ENCODE measurements around the gene ACOX1. TPM values are rescaled to one million over a fixed set of nuclear protein-coding genes. Genes with fewer than 3 reads are reported as not detected.

Gene ACOX1
- total and polyA plus RNA-seq, 9 donors, result 10.6 to 53.0 (median 39.4) TPM

GRCh38 chr17:75895370-75896155 lies 83.4 kb downstream of the ACOX1 start:
- H3K4me3 ChIP-seq, result peak overlapping the region; percentile 63
- TF ChIP-seq POLR2A (IDR thresholded peaks at IDR 0.05) (no peak), EP300 (IDR thresholded peaks at IDR 0.05) (no peak), CTCF (IDR thresholded peaks at IDR 0.05) (peak in 2 of 3 donors; percentile 18 to 29)
- intact Hi-C loops (cut with DNase I), result loop anchor here in 1 of 4 donors (5.0 kb wide), 1 partner anchor 38 kb away; the partner anchor contains the start of gene WBP2
- DNase-seq, result peak in 2 of 5 donors; percentile 38 to 46
- no peaks in the 10 kb centered on the region for H3K9me3 ChIP-seq
- H3K27me3 ChIP-seq, result no peaks in the 10 kb centered on the region
- no peaks in the 10 kb centered on the region for H3K36me3 ChIP-seq
- WGBS, 3 donors, result 20 to 24% (median 22%) methylated on average over 28 of the region's 28 CpGs
- H3K4me1 ChIP-seq (ENCODE audit: insufficient read depth), result peaks cover 8% of the 10 kb centered on the region
- H3K27ac ChIP-seq, result peak overlapping the region; percentile 85 to 95

GRCh38 chr17:75894049-75894733 lies 84.8 kb downstream of the ACOX1 start:
- intact Hi-C loops (cut with DNase I), result no loop called here
- no peak overlapping the region for H3K4me3 ChIP-seq
- TF ChIP-seq POLR2A (IDR thresholded peaks at IDR 0.05) (no peak), CTCF (IDR thresholded peaks at IDR 0.05) (no peak), EP300 (IDR thresholded peaks at IDR 0.05) (no peak)
- H3K27ac ChIP-seq, result no peak overlapping the region
- peaks cover 8% of the 10 kb centered on the region for H3K4me1 ChIP-seq (ENCODE audit: insufficient read depth)
- H3K27me3 ChIP-seq, result no peaks in the 10 kb centered on the region
- peak in 1 of 5 donors; percentile 34 for DNase-seq
- 61 to 75% (median 74%) methylated on average over 22 of the region's 22 CpGs for WGBS, 3 donors
- no peaks in the 10 kb centered on the region for H3K9me3 ChIP-seq
- no peaks in the 10 kb centered on the region for H3K36me3 ChIP-seq

- intact Hi-C loops (cut with DNase I), result no loop called here
- WGBS, 3 donors, result 88 to 91% (median 89%) methylated on average over 18 of the region's 18 CpGs
- Histone ChIP-seq H3K27me3 (no peaks in the 10 kb centered on the region), H3K36me3 (no peaks in the 10 kb centered on the region), H3K9me3 (no peaks in the 10 kb centered on the region), H3K4me3 (no peak overlapping the region), H3K4me1 (ENCODE audit: insufficient read depth) (peaks cover 8% of the 10 kb centered on the region), H3K27ac (no peak overlapping the region)
- TF ChIP-seq POLR2A (IDR thresholded peaks at IDR 0.05) (no peak), CTCF (IDR thresholded peaks at IDR 0.05) (no peak), EP300 (IDR thresholded peaks at IDR 0.05) (no peak)
- DNase-seq, result peak in 1 of 5 donors; percentile 16
Observed at GRCh38 chr17:75893305-75894048, 85.5 kb downstream of the ACOX1 start.

- 84 to 95% (median 86%) methylated on average over 13 to 16 of the region's 16 CpGs for WGBS, 3 donors
- no peak overlapping the region for H3K4me3 ChIP-seq
- H3K9me3 ChIP-seq, result no peaks in the 10 kb centered on the region
- TF ChIP-seq EP300 (IDR thresholded peaks at IDR 0.05), result no peak
- TF ChIP-seq POLR2A (IDR thresholded peaks at IDR 0.05), result no peak
- no peak for TF ChIP-seq CTCF (IDR thresholded peaks at IDR 0.05)
- H3K36me3 ChIP-seq, result no peaks in the 10 kb centered on the region
- H3K4me1 ChIP-seq (ENCODE audit: insufficient read depth), result peaks cover 8% of the 10 kb centered on the region
- no peaks in the 10 kb centered on the region for H3K27me3 ChIP-seq
- DNase-seq, result peak in 2 of 5 donors; percentile 28 to 42
- intact Hi-C loops (cut with DNase I), result no loop called here
- no peak overlapping the region for H3K27ac ChIP-seq
Observed at GRCh38 chr17:75892556-75893224, 86.3 kb downstream of the ACOX1 start.
